HepG2 (cell line): ENCODE results near the gene RNF14. TPM values are rescaled to one million over a fixed set of nuclear protein-coding genes. Genes with fewer than 3 reads are reported as not detected.

ENCODE experiments used
- ATAC-seq: fragments of 200-7000 bp; cut with Tn5 transposase; 3 replicates; pipeline ENCODE4 v1.9.1; 2020; ENCODE audit warnings: mild to moderate bottlenecking, moderate library complexity
- BruUV-seq: library from RNA; stranded (reverse); fragments of 400-500 nt; replicated peaks from 2 replicates; lab custom pipeline; 2021; lab: Mats Ljungman, UMichigan
- CTCF ChIA-PET: fragments of 300-600 bp; formaldehyde crosslinking; extraction: SDS; loops from one replicate; lab custom pipeline; 2021; ENCODE audit warnings: low total read pairs, inconsistent platforms, low intra/inter-chr PET ratio; lab: Yijun Ruan, JAX
- POLR2A ChIA-PET: fragments of 350-600 bp; sonication (Branson Sonifier 250); formaldehyde crosslinking; loops from one replicate; lab custom pipeline; 2020; ENCODE audit warnings: antibody characterized with exemption, inconsistent platforms; lab: Yijun Ruan, JAX
- DNase-seq: peaks from one replicate; pipeline ENCODE4 v3.0.0-alpha.2; 2015; ENCODE audit warnings: low spot score
- FAIRE-seq: peaks from 3 replicates; lab custom pipeline; 2011; peaks lifted over from hg19 to GRCh38; lab: Jason Lieb, UNC
- H2AFZ ChIP-seq: one replicate; pipeline ENCODE4 v1.6.1; 2011; ENCODE audit warnings: low read length, inconsistent platforms
- H3K27ac ChIP-seq: fragments of 300-600 bp; 3 replicates; pipeline ENCODE4 v1.8.0; 2011; ENCODE audit warnings: mixed run types, mild to moderate bottlenecking, mixed read lengths, low read length, inconsistent platforms; ENCODE audit not compliant: insufficient read depth; ENCODE audit errors: extremely low read length
- H3K27me3 ChIP-seq, 2 experiments: fragments of 200-600 bp in 1 of 2; 2 replicates in 1 of 2; 3 replicates in 1 of 2; pipeline versions ENCODE4 v1.6.0 to v1.8.0; 2011; ENCODE audit warnings: low read length in 2 of 2, mild to moderate bottlenecking in 2 of 2, moderate library complexity in 2 of 2, inconsistent platforms in 1 of 2; ENCODE audit not compliant: insufficient read depth in 2 of 2, control insufficient read depth in 1 of 2
- H3K36me3 ChIP-seq, 2 experiments: fragments of 200-600 bp in 1 of 2; replicated peaks in 1 of 2; 2 replicates in 1 of 2; 3 replicates in 1 of 2; pipeline versions ENCODE4 v1.5.1 to v1.8.0; 2011; ENCODE audit warnings: low read length in 2 of 2, inconsistent platforms in 1 of 2; ENCODE audit not compliant: insufficient read depth in 2 of 2, control insufficient read depth in 1 of 2
- H3K4me1 ChIP-seq: 2 replicates; pipeline ENCODE4 v1.5.1; 2012; ENCODE audit warnings: low read length, inconsistent platforms; ENCODE audit not compliant: insufficient read depth
- H3K4me2 ChIP-seq: 2 replicates; pipeline ENCODE4 v1.6.0; 2011; ENCODE audit warnings: low read depth, low read length, inconsistent platforms
- H3K4me3 ChIP-seq, 3 experiments: fragments of 200-600 bp in 1 of 3; sonication (generic), shearing (Covaris generic) in 1 of 3; replicated peaks in 1 of 3; 2 replicates each; pipeline ENCODE4 v1.5.1; 2011 to 2016; ENCODE audit warnings: low read length in 3 of 3, inconsistent platforms in 2 of 3, low read depth in 2 of 3, mild to moderate bottlenecking in 2 of 3, control low read depth in 1 of 3, mixed read lengths in 1 of 3; ENCODE audit not compliant: insufficient read depth in 1 of 3
- H3K79me2 ChIP-seq: one replicate; pipeline ENCODE4 v1.6.1; 2011; ENCODE audit warnings: low read length, inconsistent platforms; ENCODE audit not compliant: insufficient read depth
- H3K9ac ChIP-seq: 2 replicates; pipeline ENCODE4 v1.6.0; 2011; ENCODE audit warnings: mild to moderate bottlenecking, low read depth, low read length, inconsistent platforms; ENCODE audit not compliant: insufficient read depth
- H3K9me3 ChIP-seq: 2 replicates; pipeline ENCODE4 v1.5.1; 2012; ENCODE audit warnings: mild to moderate bottlenecking, low read length
- H4K20me1 ChIP-seq: 2 replicates; pipeline ENCODE4 v1.6.0; 2011; ENCODE audit warnings: inconsistent platforms, mild to moderate bottlenecking, low read length, moderate library complexity; ENCODE audit not compliant: insufficient read depth
- ELK4 ChIP-seq: sonication (generic); formaldehyde crosslinking; IDR thresholded peaks from 2 replicates; pipeline ENCODE4 v1.9.0; 2021; ENCODE audit warnings: missing genetic modification reagents, borderline replicate concordance
- KDM6A ChIP-seq: IDR thresholded peaks from 2 replicates; pipeline ENCODE4 v1.6.1; 2016; ENCODE audit warnings: low read depth
- KLF15 ChIP-seq: sonication (generic); formaldehyde crosslinking; IDR thresholded peaks from 2 replicates; pipeline ENCODE4 v1.8.1; 2023; ENCODE audit warnings: borderline replicate concordance, mild to moderate bottlenecking, inconsistent platforms, missing genetic modification reagents, mixed read lengths
- MBD4 ChIP-seq: IDR thresholded peaks from 2 replicates; pipeline ENCODE4 v1.6.1; 2012; ENCODE audit warnings: low read length, inconsistent platforms, borderline replicate concordance
- POLR2AphosphoS5 ChIP-seq: IDR thresholded peaks from 2 replicates; pipeline ENCODE4 v1.6.1; 2012; ENCODE audit warnings: low read depth, low read length
- POLR2G ChIP-seq: fragments of 200-400 bp; formaldehyde crosslinking; IDR thresholded peaks from 2 replicates; pipeline ENCODE4 v1.6.1; 2018; ENCODE audit warnings: mild to moderate bottlenecking, low read depth, low read length, moderate library complexity
- SP4 ChIP-seq: sonication (generic); formaldehyde crosslinking; IDR thresholded peaks from 2 replicates; pipeline ENCODE4 v1.8.1; 2023; ENCODE audit warnings: mild to moderate bottlenecking, missing genetic modification reagents
- TEF ChIP-seq: sonication (generic); formaldehyde crosslinking; IDR thresholded peaks from 2 replicates; pipeline ENCODE4 v1.5.0; 2020; ENCODE audit warnings: missing genetic modification reagents
- ZFP37 ChIP-seq: sonication (generic); formaldehyde crosslinking; IDR thresholded peaks from 2 replicates; pipeline ENCODE4 v1.4.0; 2020; ENCODE audit warnings: missing genetic modification reagents, borderline replicate concordance
- ZNF253 ChIP-seq: sonication (generic); formaldehyde crosslinking; IDR thresholded peaks from 2 replicates; pipeline ENCODE4 v1.8.0; 2022; ENCODE audit warnings: mild to moderate bottlenecking, missing genetic modification reagents, borderline replicate concordance
- ZNF33B ChIP-seq: sonication (generic); formaldehyde crosslinking; IDR thresholded peaks from 2 replicates; pipeline ENCODE4 v1.5.1; 2020; ENCODE audit warnings: mild to moderate bottlenecking, missing genetic modification reagents
- ZNF362 ChIP-seq: sonication (generic); formaldehyde crosslinking; IDR thresholded peaks from 2 replicates; pipeline ENCODE4 v1.4.0; 2020; ENCODE audit warnings: missing genetic modification reagents, mild to moderate bottlenecking, borderline replicate concordance
- WGBS: methylation state at CpG from one replicate; pipeline ENCODE4 v1.1.6; 2017; ENCODE audit warnings: low lambda C conversion rate; 5-methylcytosine and 5-hydroxymethylcytosine counted together
- in situ Hi-C: cut with HindIII; loops from 2 replicates; pipeline ENCODE4 v1.10.0; 2017; ENCODE audit warnings: low pct_unique_long_range_greater_than_20kb; ENCODE audit not compliant: extremely low pct_ligation_motif_present
- intact Hi-C: fragments of 100-400 bp; cut with micrococcal nuclease; formaldehyde crosslinking; loops from one replicate; pipeline ENCODE4 v1.10.0; 2022; ENCODE audit not compliant: unreplicated experiment
- polyA plus RNA-seq, 8 experiments: library from polyadenylated mRNA; depleted of rRNA in 3 of 8; stranded (reverse) in 7 of 8; unstranded in 1 of 8; fragments of >200 nt; fragmentation: Illumina TruSeq in 4 of 8; extraction: Trizol in 4 of 8; gene quantifications; 2 replicates each; pipeline versions ENCODE4 v1.2.1 to v1.2.3, GENCODE V29; 2011 to 2016; ENCODE audit warnings: low read depth in 4 of 8, missing spikeins in 1 of 8, mixed read lengths in 1 of 8; ENCODE audit not compliant: insufficient read depth in 1 of 8
- total RNA-seq, 5 experiments: library from RNA; depleted of rRNA; stranded (reverse); fragments of >200 nt; fragmentation: Illumina TruSeq; extraction: Trizol; gene quantifications; 2 replicates each; pipeline ENCODE4 v1.2.3, GENCODE V29; 2016; ENCODE audit warnings: low read depth in 1 of 5

RNF14 gene
- total and polyA plus RNA-seq, 2 of the 13 experiments (the other 11 are each of a cell fraction or from before 2014, with no cell fraction given), result 11.3 to 28.1 TPM

- no peak for TF ChIP-seq SP4 (CRISPR knock-in tag)
- TF ChIP-seq TEF (CRISPR knock-in tag), result no peak
- TF ChIP-seq ZNF253 (CRISPR knock-in tag), result no peak
- TF ChIP-seq POLR2G, result no peak
- TF ChIP-seq MBD4, result no peak
- TF ChIP-seq POLR2AphosphoS5, result no peak
- TF ChIP-seq KLF15 (CRISPR knock-in tag), result no peak
- no peak for TF ChIP-seq ZNF33B (CRISPR knock-in tag)
- Histone ChIP-seq H4K20me1 (no peaks in the 10 kb centered on the region), H3K27me3 (no peaks in the 10 kb centered on the region; a peak in 1 of 5 replicates), H3K9me3 (no peaks in the 10 kb centered on the region), H3K4me3 (no peak overlapping the region), H3K27ac (no peak overlapping the region), H2AFZ (no peak overlapping the region), H3K4me1 (peaks cover 20% of the 10 kb centered on the region), H3K4me2 (no peak overlapping the region), H3K79me2 (no peaks in the 10 kb centered on the region), H3K9ac (no peak overlapping the region), H3K36me3 (peaks cover 11 to 29% of the 10 kb centered on the region in 2 experiments; a peak in 4 of 5 replicates)
- intact Hi-C loops, result no loop called here
- ATAC-seq, result no peak
- BruUV-seq, result no TSS peak
- in situ Hi-C loops, result no loop called here
- ChIA-PET POLR2A (interaction anchor here (1.2 kb wide), 1 partner anchor 8 kb away, joined by 4 read pairs; no protein-coding TSS in a partner anchor), CTCF (no interaction called here)
- no peak for DNase-seq
- no peak for FAIRE-seq
Measured at GRCh38 chr5:142008813-142009212, 39.9 kb downstream of the RNF14 start.

GRCh38 chr5:142009886-142010285 is 41.0 kb downstream of the RNF14 start:
- POLR2A ChIA-PET, result interaction anchor here (1.2 kb wide), 1 partner anchor 9 kb away, joined by 4 read pairs; no protein-coding TSS in a partner anchor
- no peak overlapping the region for H2AFZ ChIP-seq
- peaks cover 11 to 19% of the 10 kb centered on the region in 2 experiments; a peak in 4 of 5 replicates for H3K36me3 ChIP-seq
- H3K9ac ChIP-seq, result no peak overlapping the region
- ATAC-seq, result no peak
- no peak overlapping the region for H3K27ac ChIP-seq
- in situ Hi-C loops, result no loop called here
- H3K4me1 ChIP-seq, result peaks cover 31% of the 10 kb centered on the region
- H3K4me3 ChIP-seq, result no peak overlapping the region
- intact Hi-C loops, result no loop called here
- no peaks in the 10 kb centered on the region for H3K79me2 ChIP-seq
- 100% methylated on average over 3 of the region's 4 CpGs for WGBS
- no peaks in the 10 kb centered on the region for H3K9me3 ChIP-seq
- FAIRE-seq, result no peak
- H3K27me3 ChIP-seq, result no peaks in the 10 kb centered on the region; a peak in 1 of 5 replicates
- no peak overlapping the region for H3K4me2 ChIP-seq
- CTCF ChIA-PET, result no interaction called here
- no peaks in the 10 kb centered on the region for H4K20me1 ChIP-seq
- DNase-seq, result no peak
- no TSS peak for BruUV-seq
- no peak for TF ChIP-seq KDM6A (CRISPR knock-in tag)
- TF ChIP-seq ELK4 (CRISPR knock-in tag), result no peak
- no peak for TF ChIP-seq ZFP37
- TF ChIP-seq ZNF362, result no peak
